Loucy (cell line): ENCODE results near the gene GABRG3.

Experiments
- EZH2phosphoT487 ChIP-seq: fragments of 200-600 bp; IDR thresholded peaks from 2 replicates; pipeline ENCODE4 v1.6.1; 2018; ENCODE audit warnings: antibody characterized with exemption, mild to moderate bottlenecking, moderate library complexity, borderline replicate concordance
- TF ChIP-seq, protein P1 (sequence below): fragments of 200-600 bp; sonication (generic); conservative IDR thresholded peaks from 2 replicates; pipeline ENCODE4 v1.5.1; 2014; ENCODE audit warnings: mild to moderate bottlenecking, antibody characterized with exemption, low read length

DNA sequence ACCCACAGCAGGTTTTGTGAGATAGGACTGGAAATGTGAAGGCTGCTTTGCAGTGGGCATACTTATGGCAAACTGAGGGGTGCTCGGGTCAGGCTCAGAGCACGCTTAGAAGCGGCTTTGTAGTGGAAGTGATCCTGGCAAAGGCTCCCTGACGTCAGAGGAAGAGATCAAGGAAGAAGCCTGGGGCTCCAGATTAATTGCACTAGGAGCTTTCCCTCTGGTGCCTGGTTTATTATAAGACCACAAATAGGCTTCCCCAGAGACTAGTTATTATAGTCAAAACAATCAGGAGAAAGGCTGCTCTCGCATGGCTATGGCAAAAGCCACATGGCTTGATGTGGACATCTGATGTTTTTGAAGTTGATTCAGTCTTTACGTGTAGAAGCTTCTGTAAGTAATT, 515.1 kb downstream of the GABRG3 start:
- TF ChIP-seq, protein P1, sequence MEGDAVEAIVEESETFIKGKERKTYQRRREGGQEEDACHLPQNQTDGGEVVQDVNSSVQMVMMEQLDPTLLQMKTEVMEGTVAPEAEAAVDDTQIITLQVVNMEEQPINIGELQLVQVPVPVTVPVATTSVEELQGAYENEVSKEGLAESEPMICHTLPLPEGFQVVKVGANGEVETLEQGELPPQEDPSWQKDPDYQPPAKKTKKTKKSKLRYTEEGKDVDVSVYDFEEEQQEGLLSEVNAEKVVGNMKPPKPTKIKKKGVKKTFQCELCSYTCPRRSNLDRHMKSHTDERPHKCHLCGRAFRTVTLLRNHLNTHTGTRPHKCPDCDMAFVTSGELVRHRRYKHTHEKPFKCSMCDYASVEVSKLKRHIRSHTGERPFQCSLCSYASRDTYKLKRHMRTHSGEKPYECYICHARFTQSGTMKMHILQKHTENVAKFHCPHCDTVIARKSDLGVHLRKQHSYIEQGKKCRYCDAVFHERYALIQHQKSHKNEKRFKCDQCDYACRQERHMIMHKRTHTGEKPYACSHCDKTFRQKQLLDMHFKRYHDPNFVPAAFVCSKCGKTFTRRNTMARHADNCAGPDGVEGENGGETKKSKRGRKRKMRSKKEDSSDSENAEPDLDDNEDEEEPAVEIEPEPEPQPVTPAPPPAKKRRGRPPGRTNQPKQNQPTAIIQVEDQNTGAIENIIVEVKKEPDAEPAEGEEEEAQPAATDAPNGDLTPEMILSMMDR, result no peak
- no peak for TF ChIP-seq EZH2phosphoT487
